ENCODE measurements around the gene WDFY2.

The WDFY2 gene

DNA sequence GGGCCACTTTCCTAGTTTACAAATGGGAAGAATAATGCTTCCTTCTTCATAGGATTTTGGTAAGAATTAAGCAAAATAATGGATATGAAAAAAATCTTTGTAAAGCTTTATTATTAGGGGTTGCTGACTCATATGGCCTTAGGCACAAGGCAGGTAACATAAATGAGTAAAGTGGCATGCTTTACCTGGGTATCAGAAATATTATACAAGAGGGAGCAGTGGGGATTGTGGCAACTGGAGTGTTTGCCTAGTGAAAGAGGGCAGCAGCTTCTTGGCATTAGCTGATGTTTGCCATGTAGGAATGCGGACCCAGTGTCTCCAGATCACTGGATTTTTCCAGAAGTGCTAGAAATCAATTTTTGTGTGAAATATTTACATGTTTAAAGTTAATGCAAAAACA, 19.5 kb downstream of the WDFY2 start:
- no peak for DNase-seq (ENCODE audit: extremely low spot score)
- no peak for TF ChIP-seq FOXK2 (IDR thresholded peaks at IDR 0.05)
- no peak for TF ChIP-seq L3MBTL2 (conservative IDR thresholded peaks at IDR 0.05)
- no peak for TF ChIP-seq FOXA1 (IDR thresholded peaks at IDR 0.05)
- no peak for TF ChIP-seq ELF4 (IDR thresholded peaks at IDR 0.05)
- no peak for TF ChIP-seq TARDBP (IDR thresholded peaks at IDR 0.05)
- no peak for TF ChIP-seq ZNF384 (IDR thresholded peaks at IDR 0.05)
- no peak for TF ChIP-seq SP1 (IDR thresholded peaks at IDR 0.05)
- TF ChIP-seq, protein P1, sequence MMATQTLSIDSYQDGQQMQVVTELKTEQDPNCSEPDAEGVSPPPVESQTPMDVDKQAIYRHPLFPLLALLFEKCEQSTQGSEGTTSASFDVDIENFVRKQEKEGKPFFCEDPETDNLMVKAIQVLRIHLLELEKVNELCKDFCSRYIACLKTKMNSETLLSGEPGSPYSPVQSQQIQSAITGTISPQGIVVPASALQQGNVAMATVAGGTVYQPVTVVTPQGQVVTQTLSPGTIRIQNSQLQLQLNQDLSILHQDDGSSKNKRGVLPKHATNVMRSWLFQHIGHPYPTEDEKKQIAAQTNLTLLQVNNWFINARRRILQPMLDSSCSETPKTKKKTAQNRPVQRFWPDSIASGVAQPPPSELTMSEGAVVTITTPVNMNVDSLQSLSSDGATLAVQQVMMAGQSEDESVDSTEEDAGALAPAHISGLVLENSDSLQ (IDR thresholded peaks at IDR 0.05): no peak
- no peak for TF ChIP-seq HDGF (IDR thresholded peaks at IDR 0.05; ENCODE audit: borderline replicate concordance)
- no peak for TF ChIP-seq BHLHE40 (IDR thresholded peaks at IDR 0.05; ENCODE audit: borderline replicate concordance)
- no peak for TF ChIP-seq ARNT (IDR thresholded peaks at IDR 0.05)
- TF ChIP-seq SUZ12 (IDR thresholded peaks at IDR 0.05): no peak
- no peak for TF ChIP-seq NFRKB (IDR thresholded peaks at IDR 0.05)
- TF ChIP-seq LEF1 (IDR thresholded peaks at IDR 0.05; ENCODE audit: borderline replicate concordance): no peak
- no peak for TF ChIP-seq CTBP1 (IDR thresholded peaks at IDR 0.05; ENCODE audit: borderline replicate concordance)
- TF ChIP-seq FOXM1 (IDR thresholded peaks at IDR 0.05; ENCODE audit: borderline replicate concordance): no peak
- POLR2A ChIA-PET: no interaction called here
- CTCF ChIA-PET: no interaction called here

DNA sequence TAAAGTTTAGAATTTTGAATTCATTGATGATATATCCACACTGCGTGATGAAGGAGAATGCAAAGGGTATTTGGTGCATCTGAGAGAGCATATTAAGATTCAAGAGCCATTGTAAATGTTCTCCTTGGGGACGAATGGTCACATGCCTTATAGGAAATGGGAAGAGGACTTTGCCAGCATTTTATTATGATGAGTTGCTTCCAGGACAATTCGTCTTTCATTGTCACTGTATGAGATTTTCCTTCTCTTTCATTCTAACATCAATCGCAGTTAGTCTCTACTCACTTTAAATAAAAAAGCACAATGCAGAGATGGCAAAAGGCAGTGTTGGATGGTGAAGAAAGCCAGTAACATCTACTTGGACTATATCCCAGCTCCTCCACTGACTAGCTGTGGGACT, 21.4 kb downstream of the WDFY2 start:
- CTCF ChIA-PET: no interaction called here
- no peak for DNase-seq (ENCODE audit: extremely low spot score)
- POLR2A ChIA-PET: no interaction called here
- no peak for TF ChIP-seq ZNF384 (IDR thresholded peaks at IDR 0.05)

DNA sequence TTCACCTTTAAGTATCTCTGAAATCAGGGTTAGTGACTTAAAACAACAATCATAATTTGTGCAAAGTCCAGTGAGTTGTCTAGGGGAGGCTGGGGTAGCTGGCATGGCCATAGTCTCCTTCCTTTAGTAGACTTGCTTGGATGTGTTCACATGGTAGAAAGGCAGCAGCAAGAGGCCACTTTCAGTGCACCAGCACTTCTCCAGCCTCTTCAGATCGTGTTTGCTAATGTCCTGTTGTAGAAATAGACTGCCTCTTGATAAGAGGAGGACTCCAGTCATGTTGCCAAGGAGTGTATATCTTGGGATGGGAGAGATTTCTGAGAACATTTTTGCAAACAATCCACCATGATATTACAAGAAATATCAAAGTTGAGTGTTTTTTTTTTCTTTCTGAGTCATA, 22.9 kb downstream of the WDFY2 start:
- TF ChIP-seq FOXK2 (IDR thresholded peaks at IDR 0.05) (no peak), NFRKB (IDR thresholded peaks at IDR 0.05) (no peak), ZNF384 (IDR thresholded peaks at IDR 0.05) (no peak), FOXM1 (IDR thresholded peaks at IDR 0.05; ENCODE audit: borderline replicate concordance) (no peak), L3MBTL2 (conservative IDR thresholded peaks at IDR 0.05) (no peak), SUZ12 (IDR thresholded peaks at IDR 0.05) (no peak), LEF1 (IDR thresholded peaks at IDR 0.05; ENCODE audit: borderline replicate concordance) (no peak)
- DNase-seq (ENCODE audit: extremely low spot score): no peak
- CTCF ChIA-PET: no interaction called here
- POLR2A ChIA-PET: no interaction called here

DNA sequence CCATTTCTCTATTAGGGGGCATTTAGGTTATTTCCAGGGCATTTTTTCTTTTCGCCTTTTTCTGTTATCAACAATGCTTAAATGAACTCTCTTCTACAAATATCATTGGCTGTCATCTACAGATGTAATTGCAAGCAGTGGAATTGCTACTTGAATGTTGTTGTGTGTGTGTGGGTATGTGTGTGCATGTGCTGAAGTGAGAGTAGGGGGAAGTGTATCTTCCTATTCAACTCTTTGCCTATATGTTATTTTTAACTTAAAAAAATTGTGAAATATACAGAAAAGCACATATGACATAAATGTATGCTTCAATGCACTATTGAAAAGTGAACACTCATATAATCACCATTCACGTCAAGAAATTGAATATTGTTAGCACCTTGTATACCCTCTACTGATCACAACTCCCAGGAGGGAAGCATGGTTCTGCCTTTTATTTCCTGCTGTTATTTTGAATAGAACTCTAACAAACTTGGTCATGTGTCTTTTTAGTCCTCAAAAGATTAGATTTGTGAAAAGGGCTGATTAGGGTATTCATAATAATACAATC, 24.7 kb downstream of the WDFY2 start:
- no peak for TF ChIP-seq NFRKB (IDR thresholded peaks at IDR 0.05)
- no peak for TF ChIP-seq FOXA1 (IDR thresholded peaks at IDR 0.05)
- no peak for TF ChIP-seq SP1 (IDR thresholded peaks at IDR 0.05)
- no peak for TF ChIP-seq L3MBTL2 (conservative IDR thresholded peaks at IDR 0.05)
- no peak for TF ChIP-seq LEF1 (IDR thresholded peaks at IDR 0.05; ENCODE audit: borderline replicate concordance)
- TF ChIP-seq HDGF (IDR thresholded peaks at IDR 0.05; ENCODE audit: borderline replicate concordance): no peak
- TF ChIP-seq TARDBP (IDR thresholded peaks at IDR 0.05): no peak
- no peak for TF ChIP-seq SUZ12 (IDR thresholded peaks at IDR 0.05)
- no peak for TF ChIP-seq BHLHE40 (IDR thresholded peaks at IDR 0.05; ENCODE audit: borderline replicate concordance)
- no peak for TF ChIP-seq FOXM1 (IDR thresholded peaks at IDR 0.05; ENCODE audit: borderline replicate concordance)
- TF ChIP-seq, protein P1 (IDR thresholded peaks at IDR 0.05): no peak
- TF ChIP-seq CTBP1 (IDR thresholded peaks at IDR 0.05; ENCODE audit: borderline replicate concordance): no peak
- no peak for TF ChIP-seq ZNF384 (IDR thresholded peaks at IDR 0.05)
- TF ChIP-seq ARNT (IDR thresholded peaks at IDR 0.05): no peak
- TF ChIP-seq FOXK2 (IDR thresholded peaks at IDR 0.05): no peak
- TF ChIP-seq ELF4 (IDR thresholded peaks at IDR 0.05): no peak
- ChIA-PET CTCF (no interaction called here), POLR2A (no interaction called here)
- no peak for DNase-seq (ENCODE audit: extremely low spot score)

DNA sequence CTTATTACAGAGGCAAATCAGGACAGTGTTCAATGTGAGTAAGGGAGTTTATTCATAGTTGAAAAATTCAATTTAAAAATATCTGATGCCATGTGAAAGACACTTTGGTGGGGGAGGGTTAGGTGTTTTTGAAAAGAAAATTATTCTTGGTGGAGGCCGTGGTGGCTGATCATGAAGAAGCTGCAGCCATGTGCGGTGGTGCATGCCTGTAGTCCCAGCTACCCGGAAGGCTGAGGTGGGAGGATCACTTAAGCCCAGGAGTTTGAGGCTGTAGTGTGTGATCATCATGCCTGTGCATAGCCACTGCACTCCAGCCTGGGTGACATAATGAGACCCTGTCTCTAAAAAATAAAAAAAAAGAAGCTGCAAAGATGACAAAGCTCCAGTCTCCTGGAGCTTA, 28.6 kb downstream of the WDFY2 start:
- DNase-seq (ENCODE audit: extremely low spot score): no peak
- ChIA-PET POLR2A (no interaction called here), CTCF (no interaction called here)
- no peak for TF ChIP-seq LEF1 (IDR thresholded peaks at IDR 0.05; ENCODE audit: borderline replicate concordance)
- no peak for TF ChIP-seq ELF4 (IDR thresholded peaks at IDR 0.05)
- TF ChIP-seq FOXM1 (IDR thresholded peaks at IDR 0.05; ENCODE audit: borderline replicate concordance): no peak
- TF ChIP-seq ARNT (IDR thresholded peaks at IDR 0.05): no peak
- no peak for TF ChIP-seq NFRKB (IDR thresholded peaks at IDR 0.05)
- TF ChIP-seq TARDBP (IDR thresholded peaks at IDR 0.05): no peak
- no peak for TF ChIP-seq FOXA1 (IDR thresholded peaks at IDR 0.05)
- no peak for TF ChIP-seq FOXK2 (IDR thresholded peaks at IDR 0.05)
- TF ChIP-seq, protein P1 (IDR thresholded peaks at IDR 0.05): no peak

DNA sequence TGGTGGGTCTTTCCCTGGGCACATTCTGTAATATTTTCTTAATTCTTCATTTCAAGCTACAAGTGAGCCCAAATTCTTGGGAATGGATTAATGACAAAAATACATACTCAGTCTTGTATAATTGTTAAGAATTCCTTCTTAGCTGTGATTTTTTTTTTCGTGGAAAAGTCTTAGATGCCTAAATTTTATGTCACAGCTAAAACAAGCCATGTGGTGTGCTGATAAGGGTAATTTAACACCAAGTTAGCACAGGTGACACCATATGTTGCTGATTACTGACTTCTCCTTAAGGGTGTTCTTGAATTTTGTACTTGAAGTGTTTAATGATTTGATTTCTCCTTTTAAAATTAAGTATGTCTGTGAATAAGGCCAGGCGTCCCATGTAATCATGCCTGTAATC, 29.3 kb downstream of the WDFY2 start:
- TF ChIP-seq LEF1 (IDR thresholded peaks at IDR 0.05; ENCODE audit: borderline replicate concordance): no peak
- TF ChIP-seq HDGF (IDR thresholded peaks at IDR 0.05; ENCODE audit: borderline replicate concordance): no peak
- no peak for TF ChIP-seq SP1 (IDR thresholded peaks at IDR 0.05)
- no peak for TF ChIP-seq SUZ12 (IDR thresholded peaks at IDR 0.05)
- DNase-seq (ENCODE audit: extremely low spot score): no peak
- POLR2A ChIA-PET: no interaction called here
- CTCF ChIA-PET: no interaction called here

DNA sequence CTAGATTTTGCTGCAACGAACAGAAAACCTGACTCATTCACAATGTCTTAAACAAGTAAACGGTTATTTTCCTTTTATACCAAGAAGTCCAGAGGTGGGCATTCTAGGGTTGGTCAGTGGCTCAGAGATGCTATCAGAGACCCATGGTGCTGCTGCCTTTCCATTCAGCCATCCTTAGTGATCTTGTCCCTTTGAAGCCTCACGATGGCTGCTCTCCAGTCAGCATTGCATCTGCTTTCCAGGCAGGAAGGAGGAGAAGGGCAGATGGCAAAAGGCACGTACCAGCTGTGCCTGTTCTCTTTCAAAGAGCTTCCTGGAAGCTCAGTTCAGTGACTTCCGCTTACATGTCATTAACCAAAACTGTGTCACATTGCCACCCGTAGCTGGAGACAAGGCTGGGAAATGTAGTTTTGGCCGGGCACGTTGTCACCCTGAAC, 30.1 kb downstream of the WDFY2 start:
- no peak for TF ChIP-seq LEF1 (IDR thresholded peaks at IDR 0.05; ENCODE audit: borderline replicate concordance)
- TF ChIP-seq, protein P1 (IDR thresholded peaks at IDR 0.05): no peak
- no peak for TF ChIP-seq SUZ12 (IDR thresholded peaks at IDR 0.05)
- no peak for TF ChIP-seq ARNT (IDR thresholded peaks at IDR 0.05)
- no peak for TF ChIP-seq L3MBTL2 (conservative IDR thresholded peaks at IDR 0.05)
- no peak for TF ChIP-seq ELF4 (IDR thresholded peaks at IDR 0.05)
- no peak for DNase-seq (ENCODE audit: extremely low spot score)
- ChIA-PET POLR2A (no interaction called here), CTCF (no interaction called here)
